C4-2B (cell line): ENCODE measurements around the gene EXD1.
"Not testable (repeated sequence)": the region's sequence is repeated elsewhere in the genome, so short reads cannot be mapped to it uniquely, and the experiment has no call there.

ENCODE experiments used
- H3K27ac ChIP-seq: fragments of 450-650 bp; 2 replicates; pipeline ENCODE4 v1.5.1; 2017
- CTCF ChIP-seq: fragments of 450-650 bp; conservative IDR thresholded peaks from 2 replicates; pipeline ENCODE4 v1.5.1; 2017; ENCODE audit warnings: mild to moderate bottlenecking
- ZFX ChIP-seq: fragments of 450-650 bp; IDR thresholded peaks from 2 replicates; pipeline ENCODE4 v1.6.1; 2017

Gene EXD1

GRCh38 chr15:41259546-41260189, 29.1 kb upstream of the EXD1 start:
- TF ChIP-seq ZFX: no peak
- no peak for TF ChIP-seq CTCF
- H3K27ac ChIP-seq: peak overlapping the region; percentile 46

GRCh38 chr15:41258750-41259471, 28.4 kb upstream of the EXD1 start:
- TF ChIP-seq CTCF (no peak), ZFX (no peak)
- H3K27ac ChIP-seq: peak overlapping the region; percentile 46; the same call in 1 of the 2 replicates

DNA sequence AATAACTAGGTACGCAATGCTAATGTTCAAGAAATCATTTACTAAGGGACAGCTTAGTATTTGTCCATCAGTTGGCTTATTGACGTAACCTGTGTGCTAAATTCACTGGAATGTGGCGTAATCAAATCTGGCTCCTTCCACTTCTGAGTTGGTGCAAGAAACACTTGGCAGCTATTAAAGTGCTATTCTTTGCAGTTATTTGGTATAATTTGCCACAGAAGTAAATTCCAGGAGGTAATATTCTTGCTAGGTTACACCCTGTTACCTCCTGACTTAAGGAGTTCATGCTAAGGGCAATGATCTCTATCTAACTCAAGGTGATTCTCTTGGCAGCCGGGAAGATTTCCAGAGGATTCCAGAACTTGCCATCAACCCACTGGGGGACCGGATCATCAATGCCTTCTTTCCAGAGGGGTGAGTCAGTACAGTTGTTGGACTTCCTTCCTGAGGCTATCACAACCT, 26.1 kb upstream of the EXD1 start:
- no peak overlapping the region for H3K27ac ChIP-seq
- no peak for TF ChIP-seq ZFX

- no peak overlapping the region for H3K27ac ChIP-seq
These were observed 25.5 kb upstream of the EXD1 start for GRCh38 chr15:41256103-41256502.

DNA sequence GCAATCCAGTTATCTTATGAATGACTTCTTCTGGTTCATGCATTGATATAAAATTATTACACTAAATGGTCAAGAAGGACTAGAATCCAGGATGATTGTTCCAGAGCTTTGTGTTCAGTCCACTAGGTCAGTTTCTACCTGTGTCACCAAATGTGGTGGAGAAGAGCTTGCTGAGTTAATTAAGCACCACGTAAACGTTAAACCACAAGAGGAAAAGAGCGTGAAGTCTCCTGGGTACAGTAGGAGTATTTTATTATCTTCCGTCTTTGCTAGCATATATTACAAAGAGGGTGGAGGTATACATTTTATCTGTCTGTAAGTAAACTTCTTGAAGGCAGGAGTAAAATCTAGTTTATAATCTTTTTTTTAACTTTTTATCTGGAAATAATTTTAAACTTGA, 24.0 kb upstream of the EXD1 start:
- no peak overlapping the region for H3K27ac ChIP-seq
- TF ChIP-seq CTCF (no peak), ZFX (no peak)

More at GRCh38 chr15:41256103-41256502, 25.5 kb upstream of the EXD1 start:
- TF ChIP-seq CTCF (no peak), ZFX (no peak)

DNA sequence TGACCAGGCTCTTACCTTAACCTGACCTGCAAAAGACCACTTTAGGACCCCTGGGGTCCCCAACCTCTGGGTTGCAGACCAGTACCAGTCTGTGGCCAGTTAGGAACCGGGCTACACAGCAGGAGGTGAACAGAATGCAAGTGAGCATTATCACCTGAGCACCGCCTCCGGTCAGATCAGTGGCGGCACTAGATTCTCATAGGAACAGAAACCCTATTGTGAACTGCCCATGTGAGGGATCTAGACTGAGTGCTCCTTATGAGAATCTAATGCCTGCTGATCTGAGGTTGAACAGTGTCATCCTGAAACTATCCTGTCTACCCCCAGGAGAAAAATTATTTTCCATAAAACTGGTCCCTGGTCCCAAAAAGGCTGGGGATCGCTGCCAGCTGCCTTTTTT, 20.9 kb upstream of the EXD1 start:
- TF ChIP-seq CTCF (no peak), ZFX (no peak)
- H3K27ac ChIP-seq: no peak overlapping the region

DNA sequence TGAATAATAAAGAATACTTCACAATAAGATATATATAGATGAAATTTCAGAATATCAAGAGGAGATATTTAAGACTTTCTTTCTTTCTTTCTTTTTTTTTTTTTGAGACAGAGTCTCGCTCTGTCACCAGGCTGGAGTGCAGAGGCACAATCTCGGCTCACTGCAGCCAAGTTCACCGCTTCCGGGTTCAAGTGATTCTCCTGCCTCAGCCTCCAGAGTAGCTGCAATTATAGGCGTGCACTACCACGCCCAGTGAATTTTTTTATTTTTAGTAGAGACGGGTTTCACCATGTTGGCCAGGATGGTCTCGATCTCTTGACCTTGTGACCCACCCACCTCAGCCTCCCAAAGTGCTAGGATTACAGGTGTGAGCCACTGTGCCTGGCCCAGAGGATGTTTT, 20.2 kb upstream of the EXD1 start:
- H3K27ac ChIP-seq: not testable (repeated sequence)

GRCh38 chr15:41241221-41241964, 10.8 kb upstream of the EXD1 start:
- H3K27ac ChIP-seq: no peak overlapping the region

More at GRCh38 chr15:41241221-41241964, 10.8 kb upstream of the EXD1 start:
- TF ChIP-seq CTCF: no peak
- TF ChIP-seq ZFX: no peak
